Esophagus squamous epithelium (tissue), 4 donors: ENCODE results near the gene UBXN11.

Experiments used
- POLR2A ChIP-seq, 4 donors: fragments of 450-650 bp; IDR thresholded peaks; one replicate each; pipeline ENCODE4 v1.6.1; 2017; ENCODE audit warnings: antibody characterized with exemption in 4 of 4, mild to moderate bottlenecking in 4 of 4, moderate library complexity in 3 of 4
- TF ChIP-seq, protein P1 (sequence below), 6 experiments: fragments of 450-650 bp in 4 of 6; fragments of 200-600 bp in 2 of 6; sonication (generic) in 2 of 6; IDR thresholded peaks; one replicate each; pipeline ENCODE4 v1.5.1; 2016 to 2019; ENCODE audit warnings: antibody characterized with exemption in 6 of 6, mild to moderate bottlenecking in 4 of 6, moderate library complexity in 4 of 6

DNA sequence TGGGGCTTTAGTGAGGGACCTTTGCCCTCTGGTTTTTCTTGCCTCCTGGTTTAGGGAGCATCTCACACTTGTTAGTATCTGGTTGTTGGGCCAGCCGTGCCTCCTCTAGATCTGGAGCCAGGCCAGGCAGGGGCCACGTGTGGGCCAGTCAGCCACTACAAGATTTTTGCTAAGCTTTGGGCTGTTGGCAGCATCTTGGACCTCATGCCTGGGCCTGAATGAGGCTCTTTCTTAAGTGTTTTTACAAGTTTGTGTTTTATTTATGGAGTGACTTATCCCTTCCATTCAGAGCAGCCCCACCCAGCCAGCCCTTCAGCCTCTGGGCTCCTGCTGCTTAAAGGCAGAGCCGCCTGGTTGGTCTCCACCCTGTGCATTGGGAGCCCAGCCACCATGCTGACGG, 28.1 kb downstream of the UBXN11 start:
- TF ChIP-seq, protein P1, sequence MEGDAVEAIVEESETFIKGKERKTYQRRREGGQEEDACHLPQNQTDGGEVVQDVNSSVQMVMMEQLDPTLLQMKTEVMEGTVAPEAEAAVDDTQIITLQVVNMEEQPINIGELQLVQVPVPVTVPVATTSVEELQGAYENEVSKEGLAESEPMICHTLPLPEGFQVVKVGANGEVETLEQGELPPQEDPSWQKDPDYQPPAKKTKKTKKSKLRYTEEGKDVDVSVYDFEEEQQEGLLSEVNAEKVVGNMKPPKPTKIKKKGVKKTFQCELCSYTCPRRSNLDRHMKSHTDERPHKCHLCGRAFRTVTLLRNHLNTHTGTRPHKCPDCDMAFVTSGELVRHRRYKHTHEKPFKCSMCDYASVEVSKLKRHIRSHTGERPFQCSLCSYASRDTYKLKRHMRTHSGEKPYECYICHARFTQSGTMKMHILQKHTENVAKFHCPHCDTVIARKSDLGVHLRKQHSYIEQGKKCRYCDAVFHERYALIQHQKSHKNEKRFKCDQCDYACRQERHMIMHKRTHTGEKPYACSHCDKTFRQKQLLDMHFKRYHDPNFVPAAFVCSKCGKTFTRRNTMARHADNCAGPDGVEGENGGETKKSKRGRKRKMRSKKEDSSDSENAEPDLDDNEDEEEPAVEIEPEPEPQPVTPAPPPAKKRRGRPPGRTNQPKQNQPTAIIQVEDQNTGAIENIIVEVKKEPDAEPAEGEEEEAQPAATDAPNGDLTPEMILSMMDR (IDR thresholded peaks at IDR 0.05) = no peak
- no peak for TF ChIP-seq POLR2A (IDR thresholded peaks at IDR 0.05)
